GM12873 (cell line): ENCODE measurements around the gene ZNF48.

Experiments
- TF ChIP-seq, protein P1 (sequence below): IDR thresholded peaks from 2 replicates; pipeline ENCODE4 v1.5.1; 2012; ENCODE audit warnings: low read depth, mild to moderate bottlenecking, moderate library complexity, low read length, control low read depth; ENCODE audit not compliant: insufficient read depth; ENCODE audit errors: missing control alignments

ZNF48 gene

DNA sequence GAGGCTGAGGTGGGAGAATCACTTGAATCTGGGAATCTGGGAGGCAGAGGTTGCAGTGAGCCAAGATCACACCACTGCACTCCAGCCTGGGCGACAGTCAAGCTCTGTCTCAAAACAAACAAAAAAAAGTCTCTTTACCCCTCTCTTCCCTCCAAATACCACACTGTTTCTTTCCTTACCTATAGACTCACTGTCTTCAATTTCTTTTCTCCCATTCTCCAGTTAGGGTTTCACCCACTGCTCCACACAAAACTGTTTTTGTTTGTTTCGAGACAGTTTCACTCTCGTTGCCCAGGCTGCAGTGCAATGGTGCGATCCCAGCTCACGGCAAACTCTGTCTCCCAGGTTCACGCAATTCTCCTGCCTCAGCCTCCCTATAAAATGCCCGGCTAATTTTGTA is 34.0 kb upstream of the ZNF48 start:
- TF ChIP-seq, protein P1, sequence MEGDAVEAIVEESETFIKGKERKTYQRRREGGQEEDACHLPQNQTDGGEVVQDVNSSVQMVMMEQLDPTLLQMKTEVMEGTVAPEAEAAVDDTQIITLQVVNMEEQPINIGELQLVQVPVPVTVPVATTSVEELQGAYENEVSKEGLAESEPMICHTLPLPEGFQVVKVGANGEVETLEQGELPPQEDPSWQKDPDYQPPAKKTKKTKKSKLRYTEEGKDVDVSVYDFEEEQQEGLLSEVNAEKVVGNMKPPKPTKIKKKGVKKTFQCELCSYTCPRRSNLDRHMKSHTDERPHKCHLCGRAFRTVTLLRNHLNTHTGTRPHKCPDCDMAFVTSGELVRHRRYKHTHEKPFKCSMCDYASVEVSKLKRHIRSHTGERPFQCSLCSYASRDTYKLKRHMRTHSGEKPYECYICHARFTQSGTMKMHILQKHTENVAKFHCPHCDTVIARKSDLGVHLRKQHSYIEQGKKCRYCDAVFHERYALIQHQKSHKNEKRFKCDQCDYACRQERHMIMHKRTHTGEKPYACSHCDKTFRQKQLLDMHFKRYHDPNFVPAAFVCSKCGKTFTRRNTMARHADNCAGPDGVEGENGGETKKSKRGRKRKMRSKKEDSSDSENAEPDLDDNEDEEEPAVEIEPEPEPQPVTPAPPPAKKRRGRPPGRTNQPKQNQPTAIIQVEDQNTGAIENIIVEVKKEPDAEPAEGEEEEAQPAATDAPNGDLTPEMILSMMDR = no peak

DNA sequence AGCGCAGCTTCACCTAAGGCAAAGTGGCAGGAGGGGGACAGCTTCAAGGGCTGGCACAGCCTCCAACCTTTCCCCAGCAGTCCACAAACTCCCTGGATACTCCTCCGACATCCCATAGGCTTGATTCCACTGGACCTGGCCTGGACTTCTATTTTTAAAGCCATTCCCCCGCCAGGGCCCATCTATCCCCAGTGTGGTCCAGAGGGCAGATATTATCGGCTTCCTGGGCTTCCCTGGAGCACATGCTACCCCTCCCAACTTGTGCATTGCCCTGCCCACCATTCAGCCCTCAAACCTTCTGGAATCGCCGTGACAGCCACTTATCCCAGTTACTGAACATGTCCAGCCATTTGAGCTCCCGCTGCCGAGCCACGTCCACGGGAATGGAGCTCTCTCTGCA is 30.0 kb upstream of the ZNF48 start:
- TF ChIP-seq, protein P1 = no peak

DNA sequence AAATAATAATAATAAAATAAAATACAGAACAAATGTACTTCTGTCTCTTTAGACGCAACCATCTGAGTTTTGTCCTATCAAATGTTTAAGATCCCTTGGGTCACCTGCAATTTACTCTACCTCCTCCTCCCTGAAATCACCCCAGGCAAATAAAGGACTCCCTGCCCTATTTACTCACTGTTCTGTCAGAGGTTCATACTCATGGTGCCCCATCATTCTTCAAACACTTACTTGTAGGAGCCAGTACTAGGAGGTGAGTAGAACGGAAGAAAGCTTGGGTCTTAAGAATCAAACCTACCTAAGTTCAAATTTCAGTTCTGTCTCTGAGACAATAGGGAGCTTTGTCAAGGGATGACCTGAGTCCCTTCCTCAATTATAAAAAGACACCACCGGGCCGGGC is 28.7 kb upstream of the ZNF48 start:
- TF ChIP-seq, protein P1 = no peak

DNA sequence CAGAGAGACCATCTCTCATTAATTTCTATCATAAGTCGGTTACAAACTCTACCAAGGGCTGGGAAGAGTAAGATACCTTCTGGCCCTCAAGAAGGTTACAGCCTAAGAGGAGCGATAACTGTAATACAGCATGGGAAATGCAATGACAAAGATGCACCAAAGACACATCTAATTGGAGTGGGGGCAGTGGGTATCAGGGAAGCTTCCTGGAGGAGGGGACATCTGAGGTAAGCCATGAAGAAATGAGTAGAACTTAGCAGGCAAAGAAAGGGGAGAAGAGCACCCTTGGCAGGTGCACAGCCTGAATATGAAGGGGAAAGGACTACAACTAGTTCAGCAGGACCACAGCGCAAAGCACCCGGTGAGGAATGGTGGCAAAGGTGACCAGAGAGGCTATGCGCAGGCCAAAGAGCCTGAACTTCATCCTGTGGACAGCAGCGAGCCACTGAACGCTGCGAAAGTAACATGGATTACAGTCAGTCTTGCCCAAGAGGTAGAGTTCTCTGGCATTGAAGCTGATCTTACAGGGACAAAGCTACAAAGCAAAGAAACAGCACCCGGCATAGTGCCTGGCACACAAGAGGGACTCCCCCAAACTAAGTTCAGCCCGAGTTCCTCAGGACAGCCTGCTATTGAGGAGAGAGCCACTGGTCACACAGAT is 27.7 kb upstream of the ZNF48 start:
- TF ChIP-seq, protein P1 = no peak

DNA sequence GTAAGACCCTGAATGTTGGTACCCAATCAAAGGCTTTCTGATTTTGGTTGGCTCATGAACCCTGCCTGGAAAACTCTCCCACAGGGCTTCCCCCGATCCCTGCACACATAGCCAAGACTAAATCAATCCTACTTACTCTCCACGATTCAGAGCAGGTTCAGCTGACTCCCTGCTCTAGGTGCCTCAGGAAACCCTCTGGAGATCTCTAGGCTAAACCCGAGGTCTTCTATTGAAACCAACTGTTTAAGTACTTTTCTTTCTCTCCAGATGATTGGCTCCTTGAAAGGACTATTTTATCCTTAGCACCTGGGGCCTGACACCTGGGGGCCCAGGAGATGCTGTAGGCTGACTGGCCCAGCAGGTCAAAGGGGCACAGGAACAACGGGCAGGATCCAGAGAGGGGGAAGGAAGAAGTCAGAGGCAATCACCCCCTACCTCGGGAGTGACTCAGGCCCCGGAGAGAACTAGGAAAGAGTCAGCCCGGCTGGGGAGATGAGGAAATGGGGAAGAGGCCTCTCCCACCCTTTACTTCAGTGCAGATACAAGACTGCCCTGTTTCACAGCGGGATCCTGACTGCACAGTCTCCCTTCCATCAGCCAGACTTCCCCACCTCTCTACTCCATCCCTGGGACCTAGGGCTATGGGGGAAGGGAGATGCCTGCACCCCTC is 27.0 kb upstream of the ZNF48 start:
- TF ChIP-seq, protein P1 = no peak

DNA sequence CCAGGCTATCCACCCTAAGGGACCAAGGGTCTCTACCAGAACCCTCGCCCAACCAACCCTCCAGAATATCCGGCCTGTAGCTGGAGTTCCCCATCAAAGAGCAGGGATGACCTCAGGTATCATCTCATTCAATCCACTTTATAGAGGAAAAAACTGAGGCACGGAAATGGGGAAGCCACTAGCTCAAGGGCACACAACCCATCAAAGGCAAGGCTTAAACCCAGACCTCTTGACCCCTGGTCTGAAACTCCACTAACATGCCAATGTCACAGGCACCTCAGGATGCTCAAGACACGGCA is 26.5 kb upstream of the ZNF48 start:
- TF ChIP-seq, protein P1 = no peak

DNA sequence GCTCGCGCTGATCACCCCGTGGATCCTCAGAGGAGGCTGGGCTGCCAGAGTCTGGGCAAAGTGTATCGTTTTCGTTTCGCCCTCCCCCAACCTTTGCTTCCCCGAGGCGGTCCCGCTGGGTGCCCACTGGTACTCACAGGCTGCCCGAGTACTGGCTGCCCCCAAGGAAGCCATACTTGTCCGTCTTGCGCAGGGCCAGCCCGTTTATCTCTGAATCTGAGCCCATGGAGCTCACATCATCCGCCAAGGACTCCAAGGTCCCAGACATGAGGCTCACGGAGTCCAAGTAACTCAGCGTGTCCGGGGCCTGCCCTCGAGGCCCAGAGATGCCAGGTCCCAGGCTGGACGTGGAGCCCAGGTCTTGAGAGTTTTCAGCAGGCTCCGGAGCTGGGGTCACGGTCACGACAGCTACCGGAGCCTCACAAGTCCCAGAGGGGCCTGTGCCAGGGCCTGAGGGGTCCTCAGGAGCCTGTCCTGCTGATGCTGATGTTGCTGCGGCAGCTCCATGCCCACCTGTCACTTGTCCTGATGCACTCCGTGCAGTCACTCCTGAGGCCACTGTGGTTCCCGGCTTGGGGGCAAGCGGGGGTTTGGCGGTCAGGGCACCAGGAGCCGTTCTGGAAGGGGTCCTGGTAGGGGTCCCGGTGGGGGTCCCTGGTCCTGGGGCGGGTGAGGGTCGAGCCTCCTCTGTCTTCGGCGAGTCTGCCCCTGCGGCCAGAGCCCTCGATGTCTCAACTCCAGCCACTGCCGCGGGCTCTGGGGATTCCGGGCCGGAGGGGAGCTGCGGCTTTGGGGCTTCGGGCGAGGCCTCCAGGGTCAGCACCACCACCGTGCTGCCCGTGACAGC is 25.9 kb upstream of the ZNF48 start:
- TF ChIP-seq, protein P1 = no peak
